ENCODE data around the gene WSB1. TPM values are rescaled to one million over a fixed set of nuclear protein-coding genes. Genes with fewer than 3 reads are reported as not detected.

Gene WSB1
- total and polyA plus RNA-seq, 10 of the 15 experiments (the other 5 are each of a cell fraction or from before 2014, with no cell fraction given) = 26.6 to 458 (median 101) TPM

GRCh38 chr17:27333410-27333980 lies 39.6 kb downstream of the WSB1 start:
- POLR2A ChIA-PET = interaction anchor here (0.6 to 2.2 kb wide), 7 partner anchors 37 to 552 kb away, joined by 3 to 8 read pairs (median 5); partner anchors contain the start of gene WSB1
- SMC1A ChIA-PET (ENCODE audit: uncharacterized antibody, unreplicated experiment) = interaction anchor here (0.8 to 4.0 kb wide), 21 partner anchors 11 to 269 kb away, joined by 3 to 77 read pairs (median 5); no protein-coding TSS in a partner anchor
- peak overlapping the region; percentile 67 for H3K4me3 ChIP-seq
- H3K27me3 ChIP-seq (replicated peaks in 1 of 2; ENCODE audit: control insufficient read depth in 2 of 2, insufficient read depth in 2 of 2, low read length in 1 of 2) = no peaks in the 10 kb centered on the region
- intact Hi-C loops (cut with micrococcal nuclease; ENCODE audit: unreplicated experiment) = loop anchor here (2.0 kb wide), 3 partner anchors 19 to 117 kb away; partner anchors contain the start of gene WSB1
- no peaks in the 10 kb centered on the region for H3K79me2 ChIP-seq (ENCODE audit: control insufficient read depth, insufficient read depth, low read length)
- peak overlapping the region; percentile 72 for H3K27ac ChIP-seq (ENCODE audit: control insufficient read depth, insufficient read depth)
- ATAC-seq (no peak), FAIRE-seq (no peak), DNase-seq (ENCODE audit: low read depth, low spot score) (no peak)
- CTCF ChIA-PET = interaction anchor here (0.7 to 5.4 kb wide), 34 partner anchors 11 to 321 kb away, joined by 3 to 96 read pairs (median 4); partner anchors contain the start of gene WSB1
- H4K20me1 ChIP-seq (ENCODE audit: control insufficient read depth, insufficient read depth) = no peaks in the 10 kb centered on the region
- peak overlapping the region; percentile 59 for H3K9ac ChIP-seq (ENCODE audit: control insufficient read depth, insufficient read depth, low read length)
- H2AFZ ChIP-seq (ENCODE audit: control insufficient read depth, low read depth, low read length) = peak overlapping the region; percentile 97
- RAD21 ChIA-PET (ENCODE audit: unreplicated experiment) = interaction anchor here (0.6 to 5.2 kb wide), 29 partner anchors 8 to 1219 kb away, joined by 3 to 156 read pairs (median 4); partner anchors contain the start of gene KSR1
- H3K4me2 ChIP-seq (ENCODE audit: control insufficient read depth, insufficient read depth) = peak overlapping the region; percentile 98
- H3K36me3 ChIP-seq (ENCODE audit: control insufficient read depth in 2 of 2, insufficient read depth in 2 of 2, low read length in 1 of 2) = no peaks in the 10 kb centered on the region
- 10% methylated on average over 11 of the region's 11 CpGs for WGBS (ENCODE audit: insufficient coverage, insufficient replicate concordance, low lambda C conversion rate, missing lambda C conversion rate)
- TSS peak; percentile 78 for BruUV-seq (replicated peaks)
- no peaks in the 10 kb centered on the region for H3K9me3 ChIP-seq (replicated peaks; ENCODE audit: control insufficient read depth, insufficient read depth, low read length)
- peaks cover 27% of the 10 kb centered on the region for H3K4me1 ChIP-seq (ENCODE audit: control insufficient read depth, insufficient read depth, low read length)
- in situ Hi-C loops (cut with MboI) = loop anchor here (5.0 kb wide), 1 partner anchor 36 kb away; no protein-coding TSS in a partner anchor
- TF ChIP-seq IRF3 (IDR thresholded peaks at IDR 0.05) (no peak), ZSCAN29 (IDR thresholded peaks at IDR 0.05) (no peak), KLF5 (IDR thresholded peaks at IDR 0.05; ENCODE audit: partially characterized antibody) (no peak), FOXK2 (IDR thresholded peaks at IDR 0.05) (peak; percentile 55; the same call in 1 of the 2 replicates), SIX5 (IDR thresholded peaks at IDR 0.05; ENCODE audit: low read depth, low read length, severe bottlenecking) (no peak), RUNX3 (IDR thresholded peaks at IDR 0.05; ENCODE audit: low read length) (no peak), USF2 (IDR thresholded peaks at IDR 0.05; ENCODE audit: borderline replicate concordance, low read depth, low read length) (0 out of 2 replicates have a peak, but pooled peaks have one; percentile 26), ZBTB40 (IDR thresholded peaks at IDR 0.05; ENCODE audit: borderline replicate concordance) (peak; percentile 58; the same call in 1 of the 2 replicates), PAX8 (IDR thresholded peaks at IDR 0.05) (0 out of 2 replicates have a peak, but pooled peaks have one; percentile 43), CUX1 (IDR thresholded peaks at IDR 0.05; ENCODE audit: insufficient replicate concordance, low read depth, low read length) (no peak), RAD51 (IDR thresholded peaks at IDR 0.05) (peak; percentile 86; the same call in 1 of the 2 replicates)

All from GM12878 (cell line).